ENCODE data around the gene ABCC8.

DNA sequence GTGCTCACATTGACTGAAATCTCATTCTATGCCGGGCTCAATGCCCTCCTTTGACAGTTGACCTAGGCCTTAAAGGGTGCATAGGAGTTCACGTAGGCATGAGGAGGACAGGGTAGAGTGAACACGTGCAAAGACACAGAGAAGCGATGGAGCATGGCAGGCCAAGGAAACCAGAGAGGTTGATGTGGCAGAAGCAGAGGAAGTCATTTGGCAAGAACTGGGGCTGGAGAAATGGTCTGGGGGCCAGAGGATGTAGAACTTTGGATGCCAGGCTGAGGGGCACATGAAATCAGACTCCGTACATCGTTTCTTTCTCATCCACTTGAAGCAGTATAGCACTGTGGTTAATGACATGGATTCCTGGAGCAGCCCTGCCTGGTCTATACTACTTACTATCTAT is 13.6 kb upstream of the ABCC8 start:
- TF ChIP-seq, protein P1, sequence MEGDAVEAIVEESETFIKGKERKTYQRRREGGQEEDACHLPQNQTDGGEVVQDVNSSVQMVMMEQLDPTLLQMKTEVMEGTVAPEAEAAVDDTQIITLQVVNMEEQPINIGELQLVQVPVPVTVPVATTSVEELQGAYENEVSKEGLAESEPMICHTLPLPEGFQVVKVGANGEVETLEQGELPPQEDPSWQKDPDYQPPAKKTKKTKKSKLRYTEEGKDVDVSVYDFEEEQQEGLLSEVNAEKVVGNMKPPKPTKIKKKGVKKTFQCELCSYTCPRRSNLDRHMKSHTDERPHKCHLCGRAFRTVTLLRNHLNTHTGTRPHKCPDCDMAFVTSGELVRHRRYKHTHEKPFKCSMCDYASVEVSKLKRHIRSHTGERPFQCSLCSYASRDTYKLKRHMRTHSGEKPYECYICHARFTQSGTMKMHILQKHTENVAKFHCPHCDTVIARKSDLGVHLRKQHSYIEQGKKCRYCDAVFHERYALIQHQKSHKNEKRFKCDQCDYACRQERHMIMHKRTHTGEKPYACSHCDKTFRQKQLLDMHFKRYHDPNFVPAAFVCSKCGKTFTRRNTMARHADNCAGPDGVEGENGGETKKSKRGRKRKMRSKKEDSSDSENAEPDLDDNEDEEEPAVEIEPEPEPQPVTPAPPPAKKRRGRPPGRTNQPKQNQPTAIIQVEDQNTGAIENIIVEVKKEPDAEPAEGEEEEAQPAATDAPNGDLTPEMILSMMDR (conservative IDR thresholded peaks at IDR 0.05; ENCODE audit: low read depth, low read length) = no peak
- TF ChIP-seq EZH2 (IDR thresholded peaks at IDR 0.05; ENCODE audit: borderline replicate concordance, low read depth, low read length, poor library complexity, severe bottlenecking) = no peak
